Measurements from ENCODE around the gene RBKS. TPM values are rescaled to one million over a fixed set of nuclear protein-coding genes. Genes with fewer than 3 reads are reported as not detected.
A peak's percentile ranks its signal among the peaks of the same experiment; 100 is the strongest.
"Not testable (repeated sequence)": the region's sequence is repeated elsewhere in the genome, so short reads cannot be mapped to it uniquely, and the experiment has no call there.

RBKS gene
- total and polyA plus RNA-seq, 3 experiments from 2014 or later: 2.1 to 4.7 (median 2.9) TPM

DNA sequence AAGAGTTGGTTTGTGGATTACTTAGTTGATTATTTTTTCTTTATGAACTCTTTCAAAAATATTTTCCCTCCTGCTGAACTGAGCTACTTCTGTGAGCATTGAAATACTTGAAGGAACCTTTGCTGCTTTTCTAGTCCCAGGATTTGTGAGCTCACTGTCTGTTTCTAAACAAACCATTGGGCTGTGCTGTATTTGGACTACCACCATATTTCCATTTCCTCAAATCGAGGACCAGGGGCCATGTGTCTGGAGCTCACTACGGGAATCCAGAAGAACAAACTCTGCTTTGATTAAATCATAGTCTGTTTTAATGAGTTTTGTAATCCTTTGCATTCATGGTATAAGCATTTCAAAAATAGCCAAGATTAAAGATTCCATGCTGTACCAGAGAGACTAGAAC is 117.4 kb downstream of the RBKS start:
- no peak overlapping the region for H3K27ac ChIP-seq (ENCODE audit: low read depth, low read length)
- Mint-ChIP-seq H3K27me3 (peaks cover 0 to 3% of the 10 kb centered on the region in 2 donors), H3K4me3 (peak overlapping the region; percentile 74 to 100 (median 99)), H3K9me3 (no peaks in the 10 kb centered on the region), H3K36me3 (peaks cover 0 to 51% (median 5%) of the 10 kb centered on the region in 3 donors), H3K27ac (peak overlapping the region; percentile 26 to 100 (median 79)), H3K4me1 (peaks cover 53 to 67% (median 64%) of the 10 kb centered on the region in 3 donors)
- H3K9me3 ChIP-seq (ENCODE audit: low read length): no peaks in the 10 kb centered on the region
- H3K4me3 ChIP-seq (ENCODE audit: low read length): no peak overlapping the region
- CTCF ChIA-PET: interaction anchor here (0.8 to 1.5 kb wide), 3 partner anchors 66 to 623 kb away, joined by 3 to 4 read pairs (median 3); no protein-coding TSS in a partner anchor
- POLR2A ChIA-PET: interaction anchor here (0.6 to 1.3 kb wide), 3 partner anchors 307 to 702 kb away, joined by 3 to 4 read pairs (median 3); partner anchors contain the start of gene FOSL2
- no peak for DNase-seq
- H3K27me3 ChIP-seq (ENCODE audit: insufficient read depth, low read length, poor library complexity, severe bottlenecking): no peaks in the 10 kb centered on the region
- peaks cover 34% of the 10 kb centered on the region for H3K4me1 ChIP-seq (ENCODE audit: insufficient read depth, low read length)
- H3K36me3 ChIP-seq (ENCODE audit: insufficient read depth, low read length): peaks cover 10% of the 10 kb centered on the region

DNA sequence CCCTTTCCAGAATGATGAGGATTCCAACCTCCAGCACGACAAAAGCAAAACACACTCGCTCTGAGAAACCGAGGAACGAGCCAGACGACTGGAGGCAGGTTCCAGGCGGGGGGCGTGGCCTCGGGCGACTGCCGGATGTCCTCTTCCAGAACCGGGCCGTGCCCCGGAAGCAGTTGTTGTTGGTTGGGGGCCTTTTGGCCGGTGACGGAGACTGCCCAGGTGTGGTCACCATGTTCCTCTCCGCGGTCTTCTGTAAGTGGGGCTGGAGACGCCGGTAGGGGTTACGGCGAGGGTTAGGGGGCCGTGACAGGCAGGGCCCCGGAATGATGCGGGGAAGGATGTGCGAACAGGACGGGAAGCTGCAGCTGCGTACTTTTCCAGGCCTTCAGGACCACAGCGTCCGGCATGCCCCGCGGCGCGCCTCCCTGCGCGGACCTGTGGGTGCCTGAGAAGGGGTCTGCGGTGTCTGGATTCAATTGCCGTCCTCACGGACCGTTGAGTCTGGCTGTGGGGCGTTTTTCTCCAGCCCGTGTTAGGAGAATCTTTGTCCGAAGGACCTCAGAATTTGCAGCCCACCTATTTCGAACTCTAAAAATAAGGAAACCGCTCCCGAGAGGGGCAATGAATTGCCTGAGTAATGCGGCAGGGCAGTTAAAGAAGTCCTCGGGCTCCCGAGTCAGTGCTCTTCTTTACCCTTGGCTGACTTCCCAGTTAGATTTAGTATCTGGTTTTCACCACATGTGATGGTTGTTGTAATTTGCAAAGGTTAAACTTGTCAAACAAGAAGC is 118.4 kb downstream of the RBKS start, which contains the start of gene MRPL33:
MRPL33 (plus strand) TSS at position 172 of the 788 bp plus-strand sequence; CDS start at position 231, 59 bp downstream.
- peak within 1 kb of the TSS; percentile 94 for H3K4me3 ChIP-seq (ENCODE audit: low read length)
- H3K27ac Mint-ChIP-seq: peak within 1 kb of the TSS; percentile 92 to 100 (median 100)
- POLR2A ChIA-PET: interaction anchor here (0.6 to 0.7 kb wide), 2 partner anchors 308 to 701 kb away, joined by 3 read pairs; no protein-coding TSS in a partner anchor

DNA sequence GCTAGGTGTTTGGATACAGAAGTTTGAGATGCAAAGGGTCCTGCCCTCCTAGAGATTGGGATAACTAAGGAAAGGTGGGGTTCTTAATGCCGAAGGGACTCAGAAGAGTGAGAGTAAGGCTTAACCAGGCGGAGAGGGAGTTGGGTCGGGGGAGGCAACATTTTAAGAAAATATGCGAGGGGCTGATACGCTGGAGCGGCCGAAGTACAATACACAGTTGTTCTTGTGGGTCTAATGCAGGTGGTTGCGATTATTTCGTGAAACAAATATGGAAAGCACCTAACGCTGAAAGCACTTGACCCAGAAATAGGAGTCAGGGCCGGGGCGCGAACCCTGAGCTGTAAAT is 119.0 kb downstream of the RBKS start:
- ChIA-PET POLR2A (no interaction called here), CTCF (no interaction called here)
- H3K4me1 Mint-ChIP-seq: peaks cover 47 to 55% (median 54%) of the 10 kb centered on the region in 3 donors
- Histone ChIP-seq H3K4me3 (ENCODE audit: low read length) (peak overlapping the region; percentile 94), H3K27ac (ENCODE audit: low read depth, low read length) (peak overlapping the region; percentile 96), H3K4me1 (ENCODE audit: insufficient read depth, low read length) (peaks cover 28% of the 10 kb centered on the region), H3K27me3 (ENCODE audit: insufficient read depth, low read length, poor library complexity, severe bottlenecking) (no peaks in the 10 kb centered on the region), H3K36me3 (ENCODE audit: insufficient read depth, low read length) (peaks cover 10% of the 10 kb centered on the region), H3K9me3 (ENCODE audit: low read length) (no peaks in the 10 kb centered on the region)
- peaks cover 0 to 3% of the 10 kb centered on the region in 2 donors for H3K27me3 Mint-ChIP-seq
- peak overlapping the region; percentile 92 to 100 (median 100) for H3K27ac Mint-ChIP-seq
- no peak for DNase-seq
- H3K4me3 Mint-ChIP-seq: peak overlapping the region; percentile 99 to 100 (median 100)
- no peaks in the 10 kb centered on the region for H3K9me3 Mint-ChIP-seq
- peaks cover 0 to 39% (median 5%) of the 10 kb centered on the region in 3 donors for H3K36me3 Mint-ChIP-seq

More for the DNA sequence above, 118.4 kb downstream of the RBKS start, which contains the start of gene MRPL33:
- CTCF ChIA-PET: interaction anchor here (1.2 kb wide), 1 partner anchor 619 kb away, joined by 3 read pairs; no protein-coding TSS in a partner anchor
- peak within 1 kb of the TSS; percentile 99 to 100 (median 100) for H3K4me3 Mint-ChIP-seq
- H3K36me3 Mint-ChIP-seq: peaks cover 0 to 45% (median 5%) of the 10 kb centered on the region in 3 donors
- Histone ChIP-seq H3K27ac (ENCODE audit: low read depth, low read length) (peak within 1 kb of the TSS; percentile 96), H3K4me1 (ENCODE audit: insufficient read depth, low read length) (peaks cover 26% of the 10 kb centered on the region), H3K36me3 (ENCODE audit: insufficient read depth, low read length) (peaks cover 10% of the 10 kb centered on the region), H3K27me3 (ENCODE audit: insufficient read depth, low read length, poor library complexity, severe bottlenecking) (no peaks in the 10 kb centered on the region), H3K9me3 (ENCODE audit: low read length) (no peaks in the 10 kb centered on the region)
- H3K4me1 Mint-ChIP-seq: peaks cover 49 to 57% (median 57%) of the 10 kb centered on the region in 3 donors
- no peaks in the 10 kb centered on the region for H3K9me3 Mint-ChIP-seq
- DNase-seq: peak; percentile 88 to 93 (median 90)
- peaks cover 0 to 3% of the 10 kb centered on the region in 2 donors for H3K27me3 Mint-ChIP-seq

DNA sequence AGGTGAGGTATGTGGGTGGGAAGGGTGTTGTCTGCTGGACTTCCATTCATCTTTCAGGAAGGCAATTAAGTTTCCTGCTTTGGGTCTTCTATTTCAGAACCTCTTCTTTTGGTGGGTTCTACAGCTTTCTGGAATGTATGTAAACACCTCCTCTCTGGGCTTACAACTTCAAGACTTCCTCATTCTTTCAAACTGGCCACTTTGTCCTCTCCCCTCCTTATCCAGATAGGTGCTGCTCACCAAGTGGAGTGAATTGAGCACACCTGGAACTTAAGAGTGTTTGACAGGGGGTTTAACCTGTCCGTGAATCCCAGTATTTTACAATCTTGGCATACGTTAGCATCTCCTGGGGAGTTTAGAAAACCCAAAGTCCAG is 123.9 kb downstream of the RBKS start:
- ChIA-PET POLR2A (no interaction called here), CTCF (no interaction called here)
- H3K27ac Mint-ChIP-seq: peak overlapping the region in 7 of 8 donors; percentile 29 to 93 (median 70)
- Histone ChIP-seq H3K4me3 (ENCODE audit: low read length) (no peak overlapping the region), H3K27me3 (ENCODE audit: insufficient read depth, low read length, poor library complexity, severe bottlenecking) (no peaks in the 10 kb centered on the region), H3K9me3 (ENCODE audit: low read length) (no peaks in the 10 kb centered on the region), H3K27ac (ENCODE audit: low read depth, low read length) (no peak overlapping the region), H3K36me3 (ENCODE audit: insufficient read depth, low read length) (no peaks in the 10 kb centered on the region), H3K4me1 (ENCODE audit: insufficient read depth, low read length) (peaks cover 11% of the 10 kb centered on the region)
- H3K4me3 Mint-ChIP-seq: peak overlapping the region; percentile 46 to 77 (median 68)
- no peak for DNase-seq
- H3K4me1 Mint-ChIP-seq: peaks cover 18 to 21% (median 18%) of the 10 kb centered on the region in 3 donors
- peaks cover 3 to 7% of the 10 kb centered on the region in 2 donors for H3K27me3 Mint-ChIP-seq
- H3K36me3 Mint-ChIP-seq: peaks cover 0 to 3% (median 0%) of the 10 kb centered on the region in 3 donors
- H3K9me3 Mint-ChIP-seq: no peaks in the 10 kb centered on the region

DNA sequence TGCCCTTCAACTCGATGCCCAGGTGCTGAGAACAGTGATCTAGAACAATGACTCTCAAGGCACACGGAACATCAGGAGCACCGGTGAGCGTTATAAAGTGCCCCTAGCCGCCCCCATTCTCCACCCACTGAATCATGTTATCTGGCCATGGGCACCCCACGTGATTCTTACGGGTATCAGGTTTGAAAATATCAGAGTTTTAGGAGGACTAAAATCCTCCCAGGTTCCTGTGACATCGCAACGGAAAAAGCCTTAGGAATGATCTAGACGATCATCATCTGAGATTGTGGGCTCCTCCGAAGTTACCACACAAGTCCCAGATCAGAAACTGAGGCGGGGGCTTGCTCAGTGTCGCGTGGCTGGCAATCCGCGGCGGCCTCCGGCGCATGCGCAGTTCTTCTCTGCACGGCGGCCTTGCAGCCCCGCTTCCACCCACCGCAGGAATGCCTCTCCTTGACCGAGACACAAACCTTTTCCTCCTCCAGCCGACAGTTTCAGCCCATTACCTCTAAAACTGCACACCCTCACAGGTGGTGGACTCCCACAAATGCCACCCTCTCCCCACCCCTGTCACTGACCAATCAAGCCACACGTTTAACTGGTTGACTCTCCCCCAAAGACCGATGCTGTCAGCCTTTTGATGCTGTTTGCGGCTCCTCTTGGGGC is 124.4 kb downstream of the RBKS start:
- no peaks in the 10 kb centered on the region for H3K9me3 Mint-ChIP-seq
- Histone ChIP-seq H3K36me3 (ENCODE audit: insufficient read depth, low read length) (no peaks in the 10 kb centered on the region), H3K4me3 (ENCODE audit: low read length) (peak overlapping the region; percentile 41), H3K27me3 (ENCODE audit: insufficient read depth, low read length, poor library complexity, severe bottlenecking) (no peaks in the 10 kb centered on the region), H3K4me1 (ENCODE audit: insufficient read depth, low read length) (peaks cover 5% of the 10 kb centered on the region), H3K9me3 (ENCODE audit: low read length) (no peaks in the 10 kb centered on the region), H3K27ac (ENCODE audit: low read depth, low read length) (no peak overlapping the region)
- DNase-seq: peak; percentile 36 to 67 (median 51)
- H3K4me1 Mint-ChIP-seq: peaks cover 13 to 17% (median 13%) of the 10 kb centered on the region in 3 donors
- peaks cover 2 to 7% of the 10 kb centered on the region in 2 donors for H3K27me3 Mint-ChIP-seq
- H3K4me3 Mint-ChIP-seq: peak overlapping the region; percentile 46 to 77 (median 68)
- H3K27ac Mint-ChIP-seq: peak overlapping the region in 7 of 8 donors; percentile 29 to 93 (median 70)
- no peaks in the 10 kb centered on the region for H3K36me3 Mint-ChIP-seq
- POLR2A ChIA-PET: no interaction called here
- CTCF ChIA-PET: interaction anchor here (1.2 kb wide), 1 partner anchor 12 kb away, joined by 4 read pairs; no protein-coding TSS in a partner anchor

DNA sequence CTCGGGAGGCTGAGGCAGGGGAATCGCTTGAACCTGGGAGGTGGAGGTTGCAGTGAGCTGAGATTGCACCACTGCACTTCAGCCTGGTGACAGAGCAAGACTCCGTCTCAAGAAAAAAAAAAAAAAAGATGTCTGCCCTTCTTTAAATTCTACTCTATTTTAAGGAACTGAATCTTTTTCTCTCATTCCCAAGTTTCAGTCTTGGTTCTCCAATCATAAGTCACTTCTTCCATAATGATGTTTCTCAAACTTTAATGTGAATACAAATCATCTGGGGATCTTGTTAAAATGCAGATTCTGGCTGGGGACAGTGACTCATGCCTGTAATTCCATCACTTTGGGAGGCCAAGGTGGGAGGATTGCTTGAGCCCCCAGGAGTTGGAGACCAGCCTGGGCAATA is 125.7 kb downstream of the RBKS start:
- H3K27ac ChIP-seq (ENCODE audit: low read depth, low read length); H3K4me3 ChIP-seq (ENCODE audit: low read length); H3K9me3 Mint-ChIP-seq; H3K27me3 ChIP-seq (ENCODE audit: insufficient read depth, low read length, poor library complexity, severe bottlenecking); H3K36me3 Mint-ChIP-seq; H3K9me3 ChIP-seq (ENCODE audit: low read length); POLR2A ChIA-PET; H3K36me3 ChIP-seq (ENCODE audit: insufficient read depth, low read length); DNase-seq; H3K27me3 Mint-ChIP-seq; H3K27ac Mint-ChIP-seq; H3K4me1 ChIP-seq (ENCODE audit: insufficient read depth, low read length): not testable (repeated sequence)
- peaks cover 12 to 13% (median 12%) of the 10 kb centered on the region in 3 donors for H3K4me1 Mint-ChIP-seq
- peak overlapping the region in 1 of 7 donors; percentile 32 for H3K4me3 Mint-ChIP-seq
- CTCF ChIA-PET: interaction anchor here (1.2 kb wide), 1 partner anchor 10 kb away, joined by 4 read pairs; no protein-coding TSS in a partner anchor

DNA sequence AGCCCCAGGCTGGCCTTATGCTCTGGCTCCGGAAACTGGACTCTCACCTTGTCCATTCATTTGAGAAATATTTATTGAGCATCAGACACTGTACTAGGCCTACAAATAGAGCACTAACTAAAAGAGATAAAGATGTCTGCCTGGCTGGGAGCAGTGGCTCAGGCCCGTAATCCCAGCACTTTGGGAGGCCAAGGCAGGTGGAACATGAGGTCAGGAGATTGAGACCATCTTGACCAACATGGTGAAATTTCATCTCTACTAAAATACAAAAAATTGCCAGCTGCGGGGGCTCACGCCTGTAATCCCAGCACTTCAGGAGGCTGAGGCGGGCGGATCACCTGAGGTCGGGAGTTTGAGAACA is 126.3 kb downstream of the RBKS start:
- peak overlapping the region in 1 of 8 donors; percentile 33 for H3K27ac Mint-ChIP-seq
- ChIA-PET CTCF (no interaction called here), POLR2A (no interaction called here)
- H3K4me3 Mint-ChIP-seq: peak overlapping the region in 1 of 7 donors; percentile 25
- Histone ChIP-seq H3K27me3 (ENCODE audit: insufficient read depth, low read length, poor library complexity, severe bottlenecking) (no peaks in the 10 kb centered on the region), H3K4me3 (ENCODE audit: low read length) (no peak overlapping the region), H3K9me3 (ENCODE audit: low read length) (no peaks in the 10 kb centered on the region), H3K4me1 (ENCODE audit: insufficient read depth, low read length) (peaks cover 5% of the 10 kb centered on the region), H3K27ac (ENCODE audit: low read depth, low read length) (no peak overlapping the region), H3K36me3 (ENCODE audit: insufficient read depth, low read length) (no peaks in the 10 kb centered on the region)
- no peaks in the 10 kb centered on the region for H3K9me3 Mint-ChIP-seq
- peaks cover 12 to 13% (median 12%) of the 10 kb centered on the region in 3 donors for H3K4me1 Mint-ChIP-seq
- H3K36me3 Mint-ChIP-seq: no peaks in the 10 kb centered on the region
- H3K27me3 Mint-ChIP-seq: peaks cover 2 to 7% of the 10 kb centered on the region in 2 donors
- DNase-seq: no peak

Measured in CD8-positive, alpha-beta memory T cell (primary cell).